Choroid plexus epithelial cell (primary cell): ENCODE measurements around the gene MT1M.
"Not testable (repeated sequence)": the region's sequence is repeated elsewhere in the genome, so short reads cannot be mapped to it uniquely, and the experiment has no call there.

Experiments
- DNase-seq: peaks from one replicate; pipeline ENCODE4 v3.0.0-alpha.2; 2010; ENCODE audit warnings: low read depth
- H3K4me3 ChIP-seq: 2 replicates; pipeline ENCODE4 v1.5.1; 2011; ENCODE audit warnings: low read depth, mild to moderate bottlenecking, control low read depth, low read length, moderate library complexity
- CTCF ChIP-seq: conservative IDR thresholded peaks from 2 replicates; pipeline ENCODE4 v1.5.1; 2011; ENCODE audit warnings: low read depth, mild to moderate bottlenecking, control low read depth, inconsistent platforms, low read length, moderate library complexity

MT1M gene

GRCh38 chr16:56670620-56670934, 38.1 kb downstream of the MT1M start:
- H3K4me3 ChIP-seq: no peak overlapping the region
- no peak for TF ChIP-seq CTCF
- no peak for DNase-seq

GRCh38 chr16:56671691-56672090, 39.2 kb downstream of the MT1M start:
- not testable (repeated sequence) for DNase-seq, H3K4me3 ChIP-seq

GRCh38 chr16:56672171-56672570, 39.7 kb downstream of the MT1M start:
- not testable (repeated sequence) for DNase-seq, H3K4me3 ChIP-seq

- no peak for TF ChIP-seq CTCF
- no peak for DNase-seq
- H3K4me3 ChIP-seq: no peak overlapping the region
These were observed 40.5 kb downstream of the MT1M start for GRCh38 chr16:56672761-56673536.

DNA sequence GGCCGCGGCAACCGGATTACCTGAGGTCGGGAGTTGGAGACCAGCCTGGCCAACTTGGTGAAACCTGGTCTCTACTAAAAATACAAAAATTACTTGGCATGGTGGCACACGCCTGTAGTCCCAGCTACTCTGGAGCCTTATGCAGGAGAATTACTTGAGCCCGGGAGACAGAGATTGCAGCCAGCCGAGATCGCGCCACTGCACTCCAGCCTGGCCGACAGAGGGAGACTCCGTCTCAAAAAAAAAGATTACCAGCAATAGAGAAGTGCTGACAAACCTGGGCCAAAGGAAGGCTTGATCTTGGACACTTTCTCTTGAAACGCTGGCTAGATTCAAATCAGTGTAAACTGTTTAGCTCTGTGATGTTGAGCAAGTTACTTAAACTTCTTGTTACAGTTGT, 41.5 kb downstream of the MT1M start:
- peak; percentile 58 for DNase-seq

GRCh38 chr16:56674570-56674969, 42.1 kb downstream of the MT1M start:
- not testable (repeated sequence) for DNase-seq

More for the DNA sequence above, 41.5 kb downstream of the MT1M start:
- peak; percentile 76 for TF ChIP-seq CTCF
- no peak overlapping the region for H3K4me3 ChIP-seq

DNA sequence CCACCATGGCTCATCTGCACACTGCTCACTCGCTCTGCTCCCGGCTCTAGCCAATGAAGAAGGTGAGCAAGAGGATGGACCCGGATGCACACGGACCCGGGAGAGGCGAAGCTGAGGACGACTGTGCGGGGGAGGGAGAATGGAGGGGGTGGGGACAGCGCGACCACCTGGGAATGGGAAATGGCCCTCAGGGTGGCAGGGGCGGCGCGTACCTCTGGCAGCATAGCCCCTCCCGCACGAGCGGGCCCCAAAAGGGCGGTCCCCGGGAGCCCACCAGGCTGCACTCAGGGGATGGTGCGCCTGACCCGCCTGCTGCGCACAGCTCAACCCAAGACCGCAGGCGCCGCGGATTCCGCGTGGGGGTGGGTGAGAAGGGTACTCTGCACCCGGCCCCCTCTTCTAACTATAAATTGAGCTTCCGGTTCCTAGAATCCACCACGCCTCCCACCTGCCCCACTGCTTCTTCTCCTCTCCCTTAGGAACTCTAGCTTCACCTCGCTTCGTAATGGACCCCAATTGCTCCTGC, 43.3 kb downstream of the MT1M start:
- no peak for DNase-seq
- H3K4me3 ChIP-seq: peak overlapping the region; percentile 30
- no peak for TF ChIP-seq CTCF

More at GRCh38 chr16:56674570-56674969, 42.1 kb downstream of the MT1M start:
- not testable (repeated sequence) for H3K4me3 ChIP-seq

GRCh38 chr16:56677474-56677873, 45.0 kb downstream of the MT1M start:
- no peak overlapping the region for H3K4me3 ChIP-seq
- DNase-seq: no peak
- TF ChIP-seq CTCF: no peak
